Measurements from ENCODE around the gene INKA2.

INKA2 gene

GRCh38 chr1:111739194-111739924, at the start of gene INKA2:
INKA2 (minus strand) TSS chr1:111739395; CDS start chr1:111739242, 153 bp downstream.
- TF ChIP-seq ZFX (IDR thresholded peaks at IDR 0.05) (no peak), CTCF (conservative IDR thresholded peaks at IDR 0.05) (no peak; the same call in 1 of the 2 replicates)
- peak within 1 kb of the TSS; percentile 87 for H3K27ac ChIP-seq

- TF ChIP-seq CTCF (conservative IDR thresholded peaks at IDR 0.05) (no peak), ZFX (IDR thresholded peaks at IDR 0.05) (no peak)
- H3K27ac ChIP-seq: no peak overlapping the region
These were observed 47.5 kb upstream of the INKA2 start for GRCh38 chr1:111786669-111787207.

GRCh38 chr1:111784273-111784901, 45.2 kb upstream of the INKA2 start:
- TF ChIP-seq ZFX (IDR thresholded peaks at IDR 0.05) (no peak), CTCF (conservative IDR thresholded peaks at IDR 0.05) (no peak; the same call in 1 of the 2 replicates)
- H3K27ac ChIP-seq: no peak overlapping the region

- no peak for TF ChIP-seq ZFX (IDR thresholded peaks at IDR 0.05)
- no peak for TF ChIP-seq CTCF (conservative IDR thresholded peaks at IDR 0.05)
- no peak overlapping the region for H3K27ac ChIP-seq
These were observed 40.4 kb upstream of the INKA2 start for GRCh38 chr1:111779546-111779945.

- TF ChIP-seq CTCF (conservative IDR thresholded peaks at IDR 0.05): no peak
- TF ChIP-seq ZFX (IDR thresholded peaks at IDR 0.05): no peak
- H3K27ac ChIP-seq: no peak overlapping the region
These were observed 39.4 kb upstream of the INKA2 start for GRCh38 chr1:111778541-111779051.

- H3K27ac ChIP-seq: no peak overlapping the region
- TF ChIP-seq CTCF (conservative IDR thresholded peaks at IDR 0.05) (no peak), ZFX (IDR thresholded peaks at IDR 0.05) (no peak)
These were observed 38.9 kb upstream of the INKA2 start for GRCh38 chr1:111778066-111778465.

GRCh38 chr1:111777301-111777700, 38.1 kb upstream of the INKA2 start:
- no peak for TF ChIP-seq CTCF (conservative IDR thresholded peaks at IDR 0.05)

More at GRCh38 chr1:111777301-111777700, 38.1 kb upstream of the INKA2 start:
- no peak overlapping the region for H3K27ac ChIP-seq
